Stimulated activated naive CD8-positive, alpha-beta T cell treated with anti-CD3 and anti-CD28 coated beads, Interleukin-15, Interleukin-2, amounts not matched to agents 100 ng/mL and 50 ng/mL, for 24 hours (primary cell): ENCODE measurements around the gene DCUN1D2.
A peak's percentile ranks its signal among the peaks of the same experiment; 100 is the strongest.

ENCODE experiments used
- H3K27ac Mint-ChIP-seq: one replicate; pipeline ENCODE4 v1.8.0; 2021; ENCODE audit warnings: mild to moderate bottlenecking, mixed read lengths
- H3K27me3 Mint-ChIP-seq: one replicate; pipeline ENCODE4 v1.8.0; 2021; ENCODE audit warnings: mixed read lengths
- H3K36me3 Mint-ChIP-seq: one replicate; pipeline ENCODE4 v1.8.0; 2021; ENCODE audit warnings: low read depth, mixed read lengths
- H3K4me1 Mint-ChIP-seq: one replicate; pipeline ENCODE4 v1.8.0; 2021; ENCODE audit warnings: low read depth, mixed read lengths
- H3K4me3 Mint-ChIP-seq: one replicate; pipeline ENCODE4 v1.8.0; 2021; ENCODE audit warnings: mild to moderate bottlenecking, mixed read lengths
- H3K9me3 Mint-ChIP-seq: one replicate; pipeline ENCODE4 v1.8.0; 2021; ENCODE audit warnings: mixed read lengths

The DCUN1D2 gene

GRCh38 chr13:113413898-113414282 lies 76.6 kb downstream of the DCUN1D2 start:
- Mint-ChIP-seq H3K36me3 (no peaks in the 10 kb centered on the region), H3K9me3 (no peaks in the 10 kb centered on the region), H3K27me3 (no peaks in the 10 kb centered on the region), H3K4me3 (no peak overlapping the region), H3K4me1 (no peaks in the 10 kb centered on the region), H3K27ac (no peak overlapping the region)

- Mint-ChIP-seq H3K4me1 (no peaks in the 10 kb centered on the region), H3K27ac (peak overlapping the region; percentile 52), H3K27me3 (no peaks in the 10 kb centered on the region), H3K9me3 (no peaks in the 10 kb centered on the region), H3K36me3 (no peaks in the 10 kb centered on the region), H3K4me3 (no peak overlapping the region)
Measured at GRCh38 chr13:113413178-113413897, 77.2 kb downstream of the DCUN1D2 start.

DNA sequence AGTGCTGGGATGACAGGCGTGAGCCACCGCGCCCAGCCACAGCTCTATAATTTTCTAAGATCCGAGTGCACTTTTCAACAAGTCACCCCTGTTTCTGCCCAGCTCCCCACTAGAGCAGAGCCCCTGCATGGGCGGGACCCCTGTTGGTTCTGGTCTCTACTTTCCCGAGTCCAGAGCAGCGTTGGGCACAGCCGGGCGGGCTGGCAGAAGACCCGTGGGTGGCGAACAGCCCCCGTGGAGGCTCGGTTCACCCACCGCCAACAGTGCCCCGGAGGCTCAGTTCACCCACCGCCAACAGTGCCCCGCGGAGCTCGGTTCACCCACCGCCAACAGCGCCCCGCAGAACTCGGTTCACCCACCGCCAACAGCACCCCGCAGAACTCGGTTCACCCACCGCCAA lies 78.1 kb downstream of the DCUN1D2 start:
- Mint-ChIP-seq H3K4me1 (no peaks in the 10 kb centered on the region), H3K27ac (no peak overlapping the region), H3K36me3 (no peaks in the 10 kb centered on the region), H3K4me3 (no peak overlapping the region), H3K9me3 (no peaks in the 10 kb centered on the region), H3K27me3 (no peaks in the 10 kb centered on the region)

DNA sequence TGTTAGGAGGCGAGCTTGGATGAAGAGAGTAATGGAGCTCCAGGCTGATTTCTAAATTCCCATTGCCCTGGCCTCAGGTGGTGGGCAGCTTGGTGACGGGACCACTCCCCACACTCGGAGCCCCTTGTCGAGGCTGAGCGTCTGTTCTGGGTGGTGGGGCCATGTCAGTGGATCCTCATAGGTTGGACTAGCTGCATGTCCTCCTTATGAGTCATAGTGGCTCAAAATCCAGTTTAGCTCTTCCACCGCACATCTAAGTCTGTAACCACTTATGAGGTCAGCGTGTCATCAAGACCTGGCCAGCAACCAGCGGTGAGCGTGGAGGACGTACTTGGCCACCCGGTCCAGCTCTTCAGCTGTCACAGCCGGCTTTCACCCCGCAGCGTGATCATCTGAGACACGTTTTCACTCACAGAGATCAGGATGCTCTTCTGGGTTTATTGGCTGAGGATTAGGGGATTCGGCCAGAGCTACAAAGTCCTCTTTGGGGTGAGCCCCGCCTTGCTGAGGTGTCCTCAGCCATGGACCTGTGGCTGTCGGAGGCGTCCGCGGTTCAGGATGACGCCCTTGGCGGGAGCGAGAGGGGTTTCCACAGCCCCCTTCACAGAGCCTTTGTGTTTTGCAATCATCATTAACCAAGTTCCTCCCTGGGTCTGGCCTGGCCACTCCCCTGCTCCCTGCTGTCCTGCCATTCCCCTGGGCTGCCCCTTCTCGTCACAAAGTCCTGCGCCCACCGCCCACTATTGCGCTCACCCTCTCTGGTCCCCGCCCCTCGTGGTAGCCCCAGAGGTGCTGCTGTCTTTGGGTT lies 79.1 kb downstream of the DCUN1D2 start:
- H3K4me1 Mint-ChIP-seq, result no peaks in the 10 kb centered on the region

GRCh38 chr13:113410472-113411201 lies 79.9 kb downstream of the DCUN1D2 start:
- H3K4me1 Mint-ChIP-seq, result no peaks in the 10 kb centered on the region
- no peak overlapping the region for H3K4me3 Mint-ChIP-seq

More for the DNA sequence above, 79.1 kb downstream of the DCUN1D2 start:
- no peaks in the 10 kb centered on the region for H3K9me3 Mint-ChIP-seq
- no peak overlapping the region for H3K4me3 Mint-ChIP-seq
- no peaks in the 10 kb centered on the region for H3K27me3 Mint-ChIP-seq
- no peak overlapping the region for H3K27ac Mint-ChIP-seq
- no peaks in the 10 kb centered on the region for H3K36me3 Mint-ChIP-seq

GRCh38 chr13:113408562-113408961 lies 81.9 kb downstream of the DCUN1D2 start:
- Mint-ChIP-seq H3K36me3 (no peaks in the 10 kb centered on the region), H3K27me3 (no peaks in the 10 kb centered on the region), H3K4me1 (no peaks in the 10 kb centered on the region), H3K4me3 (no peak overlapping the region), H3K9me3 (no peaks in the 10 kb centered on the region), H3K27ac (no peak overlapping the region)

More at GRCh38 chr13:113410472-113411201, 79.9 kb downstream of the DCUN1D2 start:
- Mint-ChIP-seq H3K27ac (no peak overlapping the region), H3K36me3 (no peaks in the 10 kb centered on the region), H3K9me3 (no peaks in the 10 kb centered on the region), H3K27me3 (no peaks in the 10 kb centered on the region)

DNA sequence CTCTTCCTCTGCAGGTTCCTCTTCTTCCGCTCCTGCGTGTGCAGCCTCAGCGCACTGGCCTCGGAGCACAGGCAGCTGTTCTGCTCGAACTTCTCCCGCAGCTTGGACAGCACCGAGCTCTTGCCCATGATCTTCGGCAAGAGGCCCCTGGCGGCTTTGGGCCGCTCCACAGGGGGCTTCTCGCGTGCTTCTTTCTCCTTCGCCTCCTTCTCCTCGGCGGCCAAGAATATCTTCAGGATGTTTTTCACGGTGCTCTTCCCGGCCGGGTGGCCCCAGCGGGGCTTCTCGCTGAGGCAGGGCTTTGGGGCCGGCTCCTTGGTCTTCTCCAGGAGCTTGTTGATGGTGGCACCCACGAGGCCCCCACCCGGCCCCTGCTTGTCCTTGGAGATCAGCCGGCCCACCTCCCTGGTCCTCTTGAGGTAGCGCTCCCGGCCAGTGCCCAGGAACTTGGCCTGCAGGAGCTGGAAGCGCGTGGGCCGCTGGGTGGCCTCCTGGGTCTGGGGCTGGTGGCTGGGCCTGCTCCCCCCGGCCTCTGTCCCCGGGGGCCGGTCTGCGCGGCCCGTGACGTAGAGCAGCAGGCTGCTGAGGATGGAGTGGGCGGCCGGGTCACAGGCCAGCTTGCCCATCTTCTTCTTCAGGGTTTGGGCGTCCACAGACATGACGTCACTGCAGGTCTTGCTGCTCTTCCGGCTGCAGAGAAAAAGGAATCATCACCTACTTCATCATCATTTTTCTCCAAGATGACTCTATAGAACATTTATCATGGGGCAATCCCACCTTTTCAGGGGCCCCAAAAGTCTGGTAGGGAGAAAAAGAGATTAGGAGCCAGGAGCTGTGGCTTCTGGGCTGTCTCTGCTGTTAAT lies 82.7 kb downstream of the DCUN1D2 start:
- Mint-ChIP-seq H3K4me1 (no peaks in the 10 kb centered on the region), H3K36me3 (no peaks in the 10 kb centered on the region), H3K27ac (no peak overlapping the region), H3K27me3 (no peaks in the 10 kb centered on the region), H3K4me3 (no peak overlapping the region), H3K9me3 (no peaks in the 10 kb centered on the region)

DNA sequence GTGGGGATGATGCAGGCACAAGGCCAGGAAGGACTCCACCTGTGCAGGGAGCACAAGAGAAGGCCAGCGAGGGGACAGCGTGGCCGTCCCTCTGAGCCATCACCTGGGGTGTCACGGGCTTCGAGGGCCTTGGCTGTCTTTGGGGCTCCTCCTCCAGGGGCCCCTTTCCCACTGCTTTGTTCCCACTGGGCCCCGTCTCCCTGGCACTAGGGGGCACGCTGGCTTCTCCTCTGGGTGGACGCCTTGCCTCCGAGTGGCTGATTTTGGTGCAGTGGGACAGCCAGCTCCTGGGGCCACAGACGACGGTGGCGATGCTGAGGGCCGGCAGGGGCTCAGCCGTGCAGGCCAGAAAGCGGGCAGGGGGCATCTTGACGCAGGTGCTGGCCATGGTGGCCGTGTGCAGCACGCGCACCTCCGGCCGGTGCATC lies 83.4 kb downstream of the DCUN1D2 start:
- Mint-ChIP-seq H3K36me3 (no peaks in the 10 kb centered on the region), H3K4me3 (no peak overlapping the region)

DNA sequence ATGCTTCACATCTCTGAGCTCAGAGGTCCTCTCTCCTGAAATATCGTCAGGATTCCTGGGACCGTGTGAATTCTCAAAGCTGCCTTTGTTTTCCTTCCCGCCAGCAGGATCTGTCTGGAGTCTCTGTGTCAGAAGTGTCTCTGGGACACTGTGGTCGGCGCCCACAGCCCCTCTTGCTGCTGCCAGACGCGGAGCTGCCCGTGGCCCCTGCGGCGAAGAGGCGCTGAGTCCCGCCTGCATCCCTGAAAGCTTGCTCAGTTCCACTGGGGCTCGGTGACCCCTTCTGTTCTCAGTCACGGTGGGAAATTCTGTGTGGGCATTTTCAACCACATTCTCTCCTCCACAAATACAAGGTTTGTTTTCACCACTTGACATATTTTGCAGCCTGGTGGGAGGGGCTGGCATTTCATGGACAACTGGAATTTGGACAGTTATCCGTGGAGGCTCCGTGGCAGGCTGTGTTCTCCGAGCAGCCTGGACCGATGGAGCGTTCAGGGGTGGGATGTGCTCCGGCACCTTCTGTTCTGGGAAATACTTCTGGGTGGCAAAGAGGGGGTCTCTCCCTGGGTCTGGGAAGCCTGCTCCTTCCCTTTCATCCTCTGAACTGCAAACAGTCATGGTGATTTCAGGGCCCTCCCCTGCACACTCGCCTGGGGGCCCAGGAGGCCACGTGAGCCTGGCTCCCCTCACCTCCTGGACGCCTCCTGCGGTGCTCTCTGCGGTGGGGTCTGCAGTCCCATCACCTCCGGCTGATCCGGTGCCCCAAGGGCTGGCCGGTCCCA lies 84.0 kb downstream of the DCUN1D2 start:
- H3K36me3 Mint-ChIP-seq, result no peaks in the 10 kb centered on the region
- H3K27ac Mint-ChIP-seq, result no peak overlapping the region
- no peaks in the 10 kb centered on the region for H3K27me3 Mint-ChIP-seq
- H3K4me3 Mint-ChIP-seq, result no peak overlapping the region
- no peaks in the 10 kb centered on the region for H3K4me1 Mint-ChIP-seq
- no peaks in the 10 kb centered on the region for H3K9me3 Mint-ChIP-seq

More for the DNA sequence above, 83.4 kb downstream of the DCUN1D2 start:
- no peaks in the 10 kb centered on the region for H3K4me1 Mint-ChIP-seq
- H3K9me3 Mint-ChIP-seq, result no peaks in the 10 kb centered on the region
- no peak overlapping the region for H3K27ac Mint-ChIP-seq
- H3K27me3 Mint-ChIP-seq, result no peaks in the 10 kb centered on the region
